ENCODE measurements around the gene RAB34.
"Not testable (repeated sequence)": the region's sequence is repeated elsewhere in the genome, so short reads cannot be mapped to it uniquely, and the experiment has no call there.

RAB34 gene

DNA sequence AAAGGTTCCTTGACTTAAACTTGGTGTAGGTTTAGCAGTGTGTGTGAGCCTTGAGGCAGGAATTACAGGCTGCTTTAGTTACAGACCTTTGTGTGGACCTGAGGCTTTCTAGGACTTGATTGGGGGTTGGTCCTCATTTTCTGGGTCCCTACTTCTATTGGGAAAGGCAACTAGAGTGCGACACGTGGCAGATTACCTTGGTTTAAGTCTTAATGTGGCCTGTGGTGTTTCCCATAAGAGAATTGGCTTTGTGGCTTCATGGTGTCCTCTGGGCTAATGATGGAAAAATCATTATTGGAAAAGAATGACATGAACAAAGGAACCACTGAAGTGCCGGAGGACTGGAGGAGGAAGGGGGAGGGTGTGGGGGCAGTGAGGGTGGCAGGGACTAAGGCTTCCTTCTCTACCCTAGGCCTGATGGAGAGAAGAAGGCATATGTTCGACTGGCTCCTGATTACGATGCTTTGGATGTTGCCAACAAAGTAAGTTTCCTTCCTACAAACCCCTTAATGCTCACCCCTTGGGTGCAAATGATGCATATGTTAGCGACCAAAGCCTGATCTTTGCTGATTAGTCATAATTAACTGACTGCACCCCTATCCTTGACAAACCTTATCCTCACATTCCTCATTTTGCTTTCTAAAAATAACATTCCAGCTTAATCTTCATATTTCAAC is 5.6 kb upstream of the RAB34 start:
- 0 out of 2 replicates have a peak, but pooled peaks cover 3% of the 10 kb centered on the region for H3K27me3 ChIP-seq (ENCODE audit: control insufficient read depth, low read length)
- H3K27ac ChIP-seq (ENCODE audit: low read depth, low read length) = peak overlapping the region; percentile 93

DNA sequence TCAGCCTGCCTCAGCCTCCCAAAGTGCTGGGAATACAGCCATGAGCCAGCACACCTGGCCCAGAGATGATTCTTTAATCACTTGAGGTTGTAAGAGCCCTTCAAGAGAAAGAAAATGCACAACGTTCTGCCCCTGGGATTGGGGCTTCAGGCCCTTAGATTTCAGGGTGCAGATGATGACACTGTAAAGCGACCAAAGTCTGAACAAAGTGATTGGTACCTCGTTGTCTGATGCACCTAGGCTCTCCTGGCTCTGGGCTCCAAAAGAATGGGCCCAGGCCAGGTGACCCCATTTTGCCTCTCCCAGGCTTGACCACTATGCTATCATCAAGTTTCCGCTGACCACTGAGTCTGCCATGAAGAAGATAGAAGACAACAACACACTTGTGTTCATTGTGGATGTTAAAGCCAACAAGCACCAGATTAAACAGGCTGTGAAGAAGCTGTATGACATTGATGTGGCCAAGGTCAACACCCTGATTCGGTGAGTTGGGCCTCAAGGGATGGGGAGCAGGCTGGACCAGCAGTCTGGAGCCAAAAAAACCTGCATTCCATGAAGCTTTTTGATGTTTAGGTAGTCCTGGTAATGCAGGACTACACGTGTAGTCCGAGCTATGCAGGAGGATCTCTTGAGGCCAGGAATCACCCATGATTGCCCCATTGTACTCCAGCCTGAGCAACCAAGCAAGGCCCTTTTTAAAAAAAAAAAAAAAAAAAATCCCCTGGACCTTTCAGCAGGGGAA is 4.9 kb upstream of the RAB34 start:
- H3K79me2 ChIP-seq (ENCODE audit: control insufficient read depth, low read length) = peaks cover 57% of the 10 kb centered on the region
- H3K27ac ChIP-seq (ENCODE audit: low read depth, low read length) = peak overlapping the region; percentile 93
- peaks cover 22% of the 10 kb centered on the region for H4K20me1 ChIP-seq (ENCODE audit: control insufficient read depth, insufficient read depth, low read depth, low read length)
- H3K9me2 ChIP-seq (replicated peaks; ENCODE audit: control insufficient read depth, low read length) = no peaks in the 10 kb centered on the region
- H3K27me3 ChIP-seq (ENCODE audit: control insufficient read depth, low read length) = 0 out of 2 replicates have a peak, but pooled peaks cover 3% of the 10 kb centered on the region
- peak overlapping the region; percentile 98 for H3K4me3 ChIP-seq (ENCODE audit: low read length)
- peak overlapping the region; percentile 100 for H3K4me2 ChIP-seq (ENCODE audit: low read length)
- peaks cover 59% of the 10 kb centered on the region for H3K4me1 ChIP-seq (ENCODE audit: control insufficient read depth, low read length)
- peaks cover 58% of the 10 kb centered on the region for H3F3A ChIP-seq (ENCODE audit: control insufficient read depth, insufficient read depth)
- peaks cover 60% of the 10 kb centered on the region for H3K36me3 ChIP-seq (ENCODE audit: control insufficient read depth, low read length)
- H3K9me3 ChIP-seq (ENCODE audit: control insufficient read depth, insufficient read depth, low read length) = no peaks in the 10 kb centered on the region
- TF ChIP-seq, protein P1, sequence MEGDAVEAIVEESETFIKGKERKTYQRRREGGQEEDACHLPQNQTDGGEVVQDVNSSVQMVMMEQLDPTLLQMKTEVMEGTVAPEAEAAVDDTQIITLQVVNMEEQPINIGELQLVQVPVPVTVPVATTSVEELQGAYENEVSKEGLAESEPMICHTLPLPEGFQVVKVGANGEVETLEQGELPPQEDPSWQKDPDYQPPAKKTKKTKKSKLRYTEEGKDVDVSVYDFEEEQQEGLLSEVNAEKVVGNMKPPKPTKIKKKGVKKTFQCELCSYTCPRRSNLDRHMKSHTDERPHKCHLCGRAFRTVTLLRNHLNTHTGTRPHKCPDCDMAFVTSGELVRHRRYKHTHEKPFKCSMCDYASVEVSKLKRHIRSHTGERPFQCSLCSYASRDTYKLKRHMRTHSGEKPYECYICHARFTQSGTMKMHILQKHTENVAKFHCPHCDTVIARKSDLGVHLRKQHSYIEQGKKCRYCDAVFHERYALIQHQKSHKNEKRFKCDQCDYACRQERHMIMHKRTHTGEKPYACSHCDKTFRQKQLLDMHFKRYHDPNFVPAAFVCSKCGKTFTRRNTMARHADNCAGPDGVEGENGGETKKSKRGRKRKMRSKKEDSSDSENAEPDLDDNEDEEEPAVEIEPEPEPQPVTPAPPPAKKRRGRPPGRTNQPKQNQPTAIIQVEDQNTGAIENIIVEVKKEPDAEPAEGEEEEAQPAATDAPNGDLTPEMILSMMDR (IDR thresholded peaks at IDR 0.05; ENCODE audit: low read depth, low read length, poor library complexity, severe bottlenecking) = no peak
- TF ChIP-seq EZH2phosphoT487 (IDR thresholded peaks at IDR 0.05; ENCODE audit: borderline replicate concordance, low read length) = no peak

More for the DNA sequence above, 5.6 kb upstream of the RAB34 start:
- Histone ChIP-seq H3F3A (ENCODE audit: control insufficient read depth, insufficient read depth) (peaks cover 64% of the 10 kb centered on the region), H4K20me1 (ENCODE audit: control insufficient read depth, insufficient read depth, low read depth, low read length) (peaks cover 22% of the 10 kb centered on the region), H3K4me1 (ENCODE audit: control insufficient read depth, low read length) (peaks cover 61% of the 10 kb centered on the region), H3K79me2 (ENCODE audit: control insufficient read depth, low read length) (peaks cover 56% of the 10 kb centered on the region), H3K4me2 (ENCODE audit: low read length) (peak overlapping the region; percentile 100), H3K9me3 (ENCODE audit: control insufficient read depth, insufficient read depth, low read length) (no peaks in the 10 kb centered on the region), H3K36me3 (ENCODE audit: control insufficient read depth, low read length) (peaks cover 60% of the 10 kb centered on the region), H3K4me3 (ENCODE audit: low read length) (peak overlapping the region; percentile 98), H3K9me2 (replicated peaks; ENCODE audit: control insufficient read depth, low read length) (no peaks in the 10 kb centered on the region)
- TF ChIP-seq, protein P1 (IDR thresholded peaks at IDR 0.05; ENCODE audit: low read depth, low read length, poor library complexity, severe bottlenecking) = no peak
- no peak for TF ChIP-seq EZH2phosphoT487 (IDR thresholded peaks at IDR 0.05; ENCODE audit: borderline replicate concordance, low read length)

DNA sequence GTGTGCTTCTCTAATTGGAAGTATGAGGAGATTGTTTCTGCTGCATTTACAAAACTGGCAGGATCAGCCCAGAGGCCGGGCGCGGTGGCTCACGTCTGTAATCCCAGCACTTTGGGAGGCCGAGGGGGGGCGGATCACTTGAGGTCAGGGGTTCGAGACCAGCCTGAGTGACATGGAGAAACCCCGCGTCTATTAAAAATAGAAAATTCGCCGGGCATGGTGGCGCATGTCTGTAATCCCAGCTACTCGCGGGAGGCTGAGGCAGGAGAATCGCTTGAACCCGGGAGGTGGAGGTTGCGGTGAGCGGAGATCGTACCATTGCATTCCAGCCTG is 3.3 kb upstream of the RAB34 start:
- Histone ChIP-seq H4K20me1 (ENCODE audit: control insufficient read depth, insufficient read depth, low read depth, low read length) (peaks cover 22% of the 10 kb centered on the region), H3K4me3 (ENCODE audit: low read length) (peak overlapping the region; percentile 98), H3K4me2 (ENCODE audit: low read length) (peak overlapping the region; percentile 100), H3K27ac (ENCODE audit: low read depth, low read length) (peak overlapping the region; percentile 93), H3K36me3 (ENCODE audit: control insufficient read depth, low read length) (peaks cover 60% of the 10 kb centered on the region), H3K79me2 (ENCODE audit: control insufficient read depth, low read length) (peaks cover 59% of the 10 kb centered on the region), H3K4me1 (ENCODE audit: control insufficient read depth, low read length) (peaks cover 54% of the 10 kb centered on the region), H3F3A (ENCODE audit: control insufficient read depth, insufficient read depth) (peaks cover 58% of the 10 kb centered on the region)
- H3K9me2 ChIP-seq (replicated peaks; ENCODE audit: control insufficient read depth, low read length); H3K27me3 ChIP-seq (ENCODE audit: control insufficient read depth, low read length); H3K9me3 ChIP-seq (ENCODE audit: control insufficient read depth, insufficient read depth, low read length): not testable (repeated sequence)
